ENCODE results near the gene RAB11FIP2. TPM values are rescaled to one million over a fixed set of nuclear protein-coding genes. Genes with fewer than 3 reads are reported as not detected.

The RAB11FIP2 gene
- total RNA-seq, 2 experiments from 2014 or later: 20.9 to 27.0 TPM

DNA sequence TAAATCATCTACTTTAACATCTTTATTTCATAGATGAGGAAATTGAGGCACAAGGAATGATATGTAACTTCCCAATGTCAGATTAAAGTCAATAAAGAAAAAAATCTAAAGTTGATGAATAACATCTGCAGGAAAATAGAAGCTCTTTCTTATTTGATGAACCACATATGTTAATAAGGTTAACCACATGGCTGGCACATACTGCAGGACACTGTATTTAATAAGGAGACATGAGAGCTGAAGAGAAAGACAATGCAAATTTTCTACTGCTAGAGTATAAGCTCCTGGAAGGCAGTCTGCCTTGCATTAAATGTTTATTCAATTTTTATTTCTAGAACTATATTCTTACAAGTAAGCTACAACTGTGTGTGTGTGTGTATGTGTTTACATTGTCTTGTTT lies 4.4 kb downstream of the RAB11FIP2 start:
- Histone ChIP-seq H2AFZ (ENCODE audit: low read length) (no peak overlapping the region), H3K4me3 (ENCODE audit: low read depth, low read length, poor library complexity, severe bottlenecking) (no peak overlapping the region), H3K9me2 (ENCODE audit: insufficient read depth, low read length) (no peaks in the 10 kb centered on the region), H4K20me1 (ENCODE audit: insufficient read depth, low read length) (peaks cover 6% of the 10 kb centered on the region; the same call in 1 of the 2 replicates), H3K36me3 (ENCODE audit: insufficient read depth, low read length) (peaks cover 16% of the 10 kb centered on the region; the same call in 1 of the 2 replicates), H3K79me2 (ENCODE audit: insufficient read depth, low read depth, low read length) (peaks cover 62% of the 10 kb centered on the region), H3K9me3 (ENCODE audit: low read length) (no peaks in the 10 kb centered on the region), H3K4me2 (ENCODE audit: low read length) (0 out of 2 replicates have a peak overlapping the region, but pooled peaks have one; percentile 42), H3K4me1 (ENCODE audit: insufficient read depth, low read length, poor library complexity, severe bottlenecking) (peaks cover 31% of the 10 kb centered on the region), H3K27ac (ENCODE audit: low read depth, low read length, poor library complexity, severe bottlenecking) (no peak overlapping the region)
- TF ChIP-seq, protein P1, sequence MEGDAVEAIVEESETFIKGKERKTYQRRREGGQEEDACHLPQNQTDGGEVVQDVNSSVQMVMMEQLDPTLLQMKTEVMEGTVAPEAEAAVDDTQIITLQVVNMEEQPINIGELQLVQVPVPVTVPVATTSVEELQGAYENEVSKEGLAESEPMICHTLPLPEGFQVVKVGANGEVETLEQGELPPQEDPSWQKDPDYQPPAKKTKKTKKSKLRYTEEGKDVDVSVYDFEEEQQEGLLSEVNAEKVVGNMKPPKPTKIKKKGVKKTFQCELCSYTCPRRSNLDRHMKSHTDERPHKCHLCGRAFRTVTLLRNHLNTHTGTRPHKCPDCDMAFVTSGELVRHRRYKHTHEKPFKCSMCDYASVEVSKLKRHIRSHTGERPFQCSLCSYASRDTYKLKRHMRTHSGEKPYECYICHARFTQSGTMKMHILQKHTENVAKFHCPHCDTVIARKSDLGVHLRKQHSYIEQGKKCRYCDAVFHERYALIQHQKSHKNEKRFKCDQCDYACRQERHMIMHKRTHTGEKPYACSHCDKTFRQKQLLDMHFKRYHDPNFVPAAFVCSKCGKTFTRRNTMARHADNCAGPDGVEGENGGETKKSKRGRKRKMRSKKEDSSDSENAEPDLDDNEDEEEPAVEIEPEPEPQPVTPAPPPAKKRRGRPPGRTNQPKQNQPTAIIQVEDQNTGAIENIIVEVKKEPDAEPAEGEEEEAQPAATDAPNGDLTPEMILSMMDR (conservative IDR thresholded peaks at IDR 0.05; ENCODE audit: low read length): no peak
- no peak for TF ChIP-seq EZH2phosphoT487 (IDR thresholded peaks at IDR 0.05; ENCODE audit: borderline replicate concordance, low read depth, low read length)
- ChIA-PET CTCF (ENCODE audit: unreplicated experiment) (no interaction called here), POLR2A (interaction anchor here (0.6 to 1.6 kb wide), 6 partner anchors 12 to 674 kb away, joined by 3 to 5 read pairs (median 4); no protein-coding TSS in a partner anchor)
- intact Hi-C loops (cut with micrococcal nuclease; ENCODE audit: unreplicated experiment): loop anchor here (10.0 kb wide), 1 partner anchor 302 kb away; the partner anchor contains the start of gene FAM204A
- BruUV-seq (replicated peaks): no TSS peak
- no peak for DNase-seq (ENCODE audit: low spot score)

- Histone ChIP-seq H2AFZ (ENCODE audit: low read length) (no peak overlapping the region), H3K79me2 (ENCODE audit: insufficient read depth, low read depth, low read length) (peaks cover 69% of the 10 kb centered on the region), H3K4me2 (ENCODE audit: low read length) (no peak overlapping the region), H3K4me3 (ENCODE audit: low read depth, low read length, poor library complexity, severe bottlenecking) (no peak overlapping the region), H3K9me3 (ENCODE audit: low read length) (no peaks in the 10 kb centered on the region), H4K20me1 (ENCODE audit: insufficient read depth, low read length) (peaks cover 6% of the 10 kb centered on the region; the same call in 1 of the 2 replicates), H3K27ac (ENCODE audit: low read depth, low read length, poor library complexity, severe bottlenecking) (no peak overlapping the region), H3K4me1 (ENCODE audit: insufficient read depth, low read length, poor library complexity, severe bottlenecking) (peaks cover 27% of the 10 kb centered on the region), H3K36me3 (ENCODE audit: insufficient read depth, low read length) (peaks cover 19% of the 10 kb centered on the region; the same call in 1 of the 2 replicates), H3K9me2 (ENCODE audit: insufficient read depth, low read length) (no peaks in the 10 kb centered on the region)
- intact Hi-C loops (cut with micrococcal nuclease; ENCODE audit: unreplicated experiment): loop anchor here (10.0 kb wide), 1 partner anchor 303 kb away; the partner anchor contains the start of gene FAM204A
- TF ChIP-seq, protein P1 (conservative IDR thresholded peaks at IDR 0.05; ENCODE audit: low read length): no peak
- no TSS peak for BruUV-seq (replicated peaks)
- DNase-seq (ENCODE audit: low spot score): no peak
- ChIA-PET CTCF (ENCODE audit: unreplicated experiment) (no interaction called here), POLR2A (interaction anchor here (0.7 to 1.0 kb wide), 3 partner anchors 37 to 673 kb away, joined by 3 to 5 read pairs (median 4); no protein-coding TSS in a partner anchor)
These were observed 5.4 kb downstream of the RAB11FIP2 start for GRCh38 chr10:118041316-118041715.

DNA sequence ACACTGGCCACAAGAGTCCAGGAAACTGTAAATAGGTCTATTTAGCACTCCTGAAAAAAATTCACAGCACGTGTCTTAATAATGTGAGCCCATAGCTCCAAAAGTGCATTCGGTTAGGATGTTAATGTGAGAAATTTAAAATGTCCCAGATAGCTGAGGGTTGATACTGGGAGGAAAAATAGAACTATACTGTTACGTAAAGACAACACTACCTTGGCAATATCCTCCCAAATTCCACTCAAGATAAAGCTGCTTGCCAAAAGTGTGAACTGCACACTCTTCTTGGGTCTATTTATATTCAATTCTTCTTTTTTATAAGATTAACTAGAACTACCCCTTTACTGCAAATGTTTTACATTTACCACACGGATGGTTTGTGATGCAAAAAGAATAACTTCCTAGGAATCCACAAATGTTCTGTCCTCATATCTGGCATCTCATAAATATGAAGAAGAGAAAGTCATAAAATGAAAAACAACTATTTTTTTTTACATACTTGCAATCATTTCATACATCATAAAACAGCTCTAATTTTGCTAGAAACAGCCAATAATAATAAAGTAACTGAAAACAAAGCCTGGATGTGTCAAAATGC lies 10.4 kb downstream of the RAB11FIP2 start:
- ChIA-PET CTCF (ENCODE audit: unreplicated experiment) (no interaction called here), POLR2A (interaction anchor here (0.9 to 1.2 kb wide), 2 partner anchors 8 to 24 kb away, joined by 3 read pairs; no protein-coding TSS in a partner anchor)
- TF ChIP-seq, protein P1 (conservative IDR thresholded peaks at IDR 0.05; ENCODE audit: low read length): no peak
- no peak for TF ChIP-seq EZH2phosphoT487 (IDR thresholded peaks at IDR 0.05; ENCODE audit: borderline replicate concordance, low read depth, low read length)
- no peaks in the 10 kb centered on the region for H3K9me3 ChIP-seq (ENCODE audit: low read length)
- H3K4me2 ChIP-seq (ENCODE audit: low read length): no peak overlapping the region
- no peaks in the 10 kb centered on the region for H3K4me1 ChIP-seq (ENCODE audit: insufficient read depth, low read length, poor library complexity, severe bottlenecking)
- DNase-seq (ENCODE audit: low spot score): no peak
- BruUV-seq (replicated peaks): no TSS peak
- H4K20me1 ChIP-seq (ENCODE audit: insufficient read depth, low read length): no peaks in the 10 kb centered on the region
- H3K9me2 ChIP-seq (ENCODE audit: insufficient read depth, low read length): no peaks in the 10 kb centered on the region
- H3K4me3 ChIP-seq (ENCODE audit: low read depth, low read length, poor library complexity, severe bottlenecking): no peak overlapping the region
- H2AFZ ChIP-seq (ENCODE audit: low read length): no peak overlapping the region
- intact Hi-C loops (cut with micrococcal nuclease; ENCODE audit: unreplicated experiment): no loop called here
- peaks cover 20% of the 10 kb centered on the region; the same call in 1 of the 2 replicates for H3K79me2 ChIP-seq (ENCODE audit: insufficient read depth, low read depth, low read length)
- H3K36me3 ChIP-seq (ENCODE audit: insufficient read depth, low read length): peaks cover 42% of the 10 kb centered on the region; the same call in 1 of the 2 replicates
- no peak overlapping the region for H3K27ac ChIP-seq (ENCODE audit: low read depth, low read length, poor library complexity, severe bottlenecking)
